Measurements from ENCODE around the gene CALB2.

GRCh38 chr16:71373073-71373472, 14.6 kb downstream of the CALB2 start:
- TF ChIP-seq POLR2AphosphoS5 (IDR thresholded peaks at IDR 0.05; ENCODE audit: low read depth) = no peak
- TF ChIP-seq EZH2 (IDR thresholded peaks at IDR 0.05; ENCODE audit: low read depth, unreplicated experiment) = no peak
- TF ChIP-seq EZH2phosphoT487 (IDR thresholded peaks at IDR 0.05; ENCODE audit: unreplicated experiment) = no peak
- no peak for TF ChIP-seq STAT1 (IDR thresholded peaks at IDR 0.05; ENCODE audit: unreplicated experiment)
- TF ChIP-seq CTCF (conservative IDR thresholded peaks at IDR 0.05; ENCODE audit: low read depth in 2 of 2) = no peak
- TF ChIP-seq ETS1 (IDR thresholded peaks at IDR 0.05) = no peak
- TF ChIP-seq CREB1 (CRISPR knock-in tag; IDR thresholded peaks at IDR 0.05; ENCODE audit: low read depth) = no peak
